Measurements from ENCODE around the gene PARD6A.

- TF ChIP-seq CTCF (IDR thresholded peaks at IDR 0.05) (no peak), POLR2AphosphoS5 (IDR thresholded peaks at IDR 0.05; ENCODE audit: low read depth, low read length) (no peak), SIN3A (IDR thresholded peaks at IDR 0.05; ENCODE audit: borderline replicate concordance, insufficient read depth, low read depth, low read length) (no peak), REST (IDR thresholded peaks at IDR 0.05; ENCODE audit: insufficient read depth in 1 of 2, low read depth in 2 of 2, low read length in 1 of 2) (no peak)
These were observed 17.7 kb downstream of the PARD6A start for GRCh38 chr16:67678354-67679023.
